ENCODE data around the gene CASZ1.
A peak's percentile ranks its signal among the peaks of the same experiment; 100 is the strongest.

Gene CASZ1

GRCh38 chr1:10751561-10752085, 44.8 kb downstream of the CASZ1 start:
- no peak for DNase-seq

GRCh38 chr1:10751160-10751559, 45.3 kb downstream of the CASZ1 start:
- no peak for DNase-seq

GRCh38 chr1:10745886-10746455, 50.5 kb downstream of the CASZ1 start:
- DNase-seq = peak; percentile 21

- no peak for DNase-seq
These were observed 51.1 kb downstream of the CASZ1 start for GRCh38 chr1:10745383-10745782.

- DNase-seq = no peak
These were observed 51.7 kb downstream of the CASZ1 start for GRCh38 chr1:10744654-10745238.

- DNase-seq = no peak
These were observed 52.4 kb downstream of the CASZ1 start for GRCh38 chr1:10744029-10744428.

- no peak for DNase-seq
These were observed 54.8 kb downstream of the CASZ1 start for GRCh38 chr1:10741696-10742095.

GRCh38 chr1:10740123-10740522, 56.3 kb downstream of the CASZ1 start:
- no peak for DNase-seq

- no peak for DNase-seq
These were observed 56.9 kb downstream of the CASZ1 start for GRCh38 chr1:10739589-10739988.

- DNase-seq = peak; percentile 72
These were observed 58.1 kb downstream of the CASZ1 start for GRCh38 chr1:10738061-10739058.

- DNase-seq = no peak
These were observed 58.8 kb downstream of the CASZ1 start for GRCh38 chr1:10737651-10738050.

- peak; percentile 95 for DNase-seq
These were observed 59.5 kb downstream of the CASZ1 start for GRCh38 chr1:10736634-10737586.

- no peak for DNase-seq
These were observed 60.7 kb downstream of the CASZ1 start for GRCh38 chr1:10735563-10736305.

GRCh38 chr1:10734962-10735544, 61.4 kb downstream of the CASZ1 start:
- DNase-seq = no peak

- no peak for DNase-seq
These were observed 62.1 kb downstream of the CASZ1 start for GRCh38 chr1:10734375-10734774.

- no peak for DNase-seq
These were observed 62.7 kb downstream of the CASZ1 start for GRCh38 chr1:10733474-10734366.

GRCh38 chr1:10730985-10731384, 65.5 kb downstream of the CASZ1 start:
- no peak for DNase-seq

- DNase-seq = no peak
These were observed 67.6 kb downstream of the CASZ1 start for GRCh38 chr1:10728595-10729410.

GRCh38 chr1:10727751-10728232, 68.7 kb downstream of the CASZ1 start:
- peak; percentile 90 for DNase-seq
